HepG2 (cell line): ENCODE data around the gene PTCD1. TPM values are rescaled to one million over a fixed set of nuclear protein-coding genes. Genes with fewer than 3 reads are reported as not detected.
A peak's percentile ranks its signal among the peaks of the same experiment; 100 is the strongest.

Source experiments
- ATAC-seq: fragments of 200-7000 bp; cut with Tn5 transposase; 3 replicates; pipeline ENCODE4 v1.9.1; 2020; ENCODE audit warnings: mild to moderate bottlenecking, moderate library complexity
- BruUV-seq: library from RNA; stranded (reverse); fragments of 400-500 nt; replicated peaks from 2 replicates; lab custom pipeline; 2021; lab: Mats Ljungman, UMichigan
- CTCF ChIA-PET: fragments of 300-600 bp; formaldehyde crosslinking; extraction: SDS; loops from one replicate; lab custom pipeline; 2021; ENCODE audit warnings: low total read pairs, inconsistent platforms, low intra/inter-chr PET ratio; lab: Yijun Ruan, JAX
- POLR2A ChIA-PET: fragments of 350-600 bp; sonication (Branson Sonifier 250); formaldehyde crosslinking; loops from one replicate; lab custom pipeline; 2020; ENCODE audit warnings: antibody characterized with exemption, inconsistent platforms; lab: Yijun Ruan, JAX
- DNase-seq: peaks from one replicate; pipeline ENCODE4 v3.0.0-alpha.2; 2015; ENCODE audit warnings: low spot score
- FAIRE-seq: peaks from 3 replicates; lab custom pipeline; 2011; peaks lifted over from hg19 to GRCh38; lab: Jason Lieb, UNC
- H2AFZ ChIP-seq: one replicate; pipeline ENCODE4 v1.6.1; 2011; ENCODE audit warnings: low read length, inconsistent platforms
- H3K27ac ChIP-seq: fragments of 300-600 bp; 3 replicates; pipeline ENCODE4 v1.8.0; 2011; ENCODE audit warnings: mixed run types, mild to moderate bottlenecking, mixed read lengths, low read length, inconsistent platforms; ENCODE audit not compliant: insufficient read depth; ENCODE audit errors: extremely low read length
- H3K27me3 ChIP-seq, 2 experiments: fragments of 200-600 bp in 1 of 2; 2 replicates in 1 of 2; 3 replicates in 1 of 2; pipeline versions ENCODE4 v1.6.0 to v1.8.0; 2011; ENCODE audit warnings: low read length in 2 of 2, mild to moderate bottlenecking in 2 of 2, moderate library complexity in 2 of 2, inconsistent platforms in 1 of 2; ENCODE audit not compliant: insufficient read depth in 2 of 2, control insufficient read depth in 1 of 2
- H3K36me3 ChIP-seq, 2 experiments: fragments of 200-600 bp in 1 of 2; replicated peaks in 1 of 2; 2 replicates in 1 of 2; 3 replicates in 1 of 2; pipeline versions ENCODE4 v1.5.1 to v1.8.0; 2011; ENCODE audit warnings: low read length in 2 of 2, inconsistent platforms in 1 of 2; ENCODE audit not compliant: insufficient read depth in 2 of 2, control insufficient read depth in 1 of 2
- H3K4me1 ChIP-seq: 2 replicates; pipeline ENCODE4 v1.5.1; 2012; ENCODE audit warnings: low read length, inconsistent platforms; ENCODE audit not compliant: insufficient read depth
- H3K4me2 ChIP-seq: 2 replicates; pipeline ENCODE4 v1.6.0; 2011; ENCODE audit warnings: low read depth, low read length, inconsistent platforms
- H3K4me3 ChIP-seq, 3 experiments: fragments of 200-600 bp in 1 of 3; sonication (generic), shearing (Covaris generic) in 1 of 3; replicated peaks in 1 of 3; 2 replicates each; pipeline ENCODE4 v1.5.1; 2011 to 2016; ENCODE audit warnings: low read length in 3 of 3, inconsistent platforms in 2 of 3, low read depth in 2 of 3, mild to moderate bottlenecking in 2 of 3, control low read depth in 1 of 3, mixed read lengths in 1 of 3; ENCODE audit not compliant: insufficient read depth in 1 of 3
- H3K79me2 ChIP-seq: one replicate; pipeline ENCODE4 v1.6.1; 2011; ENCODE audit warnings: low read length, inconsistent platforms; ENCODE audit not compliant: insufficient read depth
- H3K9ac ChIP-seq: 2 replicates; pipeline ENCODE4 v1.6.0; 2011; ENCODE audit warnings: mild to moderate bottlenecking, low read depth, low read length, inconsistent platforms; ENCODE audit not compliant: insufficient read depth
- H3K9me3 ChIP-seq: 2 replicates; pipeline ENCODE4 v1.5.1; 2012; ENCODE audit warnings: mild to moderate bottlenecking, low read length
- H4K20me1 ChIP-seq: 2 replicates; pipeline ENCODE4 v1.6.0; 2011; ENCODE audit warnings: inconsistent platforms, mild to moderate bottlenecking, low read length, moderate library complexity; ENCODE audit not compliant: insufficient read depth
- GATA4 ChIP-seq: sonication (generic); IDR thresholded peaks from 2 replicates; pipeline ENCODE4 v1.6.1; 2016; ENCODE audit warnings: antibody characterized with exemption, low read depth, borderline replicate concordance
- GFI1 ChIP-seq: sonication (generic); formaldehyde crosslinking; IDR thresholded peaks from 2 replicates; pipeline ENCODE4 v1.5.0; 2020; ENCODE audit warnings: missing genetic modification reagents, mild to moderate bottlenecking, borderline replicate concordance
- KLF12 ChIP-seq: sonication (generic); formaldehyde crosslinking; IDR thresholded peaks from 2 replicates; pipeline ENCODE4 v1.4.0; 2020; ENCODE audit warnings: missing genetic modification reagents, borderline replicate concordance
- MATR3 ChIP-seq: sonication (generic); formaldehyde crosslinking; IDR thresholded peaks from 2 replicates; pipeline ENCODE4 v1.4.0; 2020; ENCODE audit warnings: missing genetic modification reagents
- SETDB1 ChIP-seq: sonication (generic); formaldehyde crosslinking; IDR thresholded peaks from 2 replicates; pipeline ENCODE4 v1.5.1; 2020; ENCODE audit warnings: missing genetic modification reagents, mild to moderate bottlenecking, borderline replicate concordance
- ZBTB21 ChIP-seq: sonication (generic); formaldehyde crosslinking; IDR thresholded peaks from 2 replicates; pipeline ENCODE4 v1.4.0; 2020; ENCODE audit warnings: missing genetic modification reagents
- ZBTB38 ChIP-seq: sonication (generic); formaldehyde crosslinking; IDR thresholded peaks from 2 replicates; pipeline ENCODE4 v1.5.1; 2020; ENCODE audit warnings: mild to moderate bottlenecking, missing genetic modification reagents
- ZNF10 ChIP-seq: sonication (generic); formaldehyde crosslinking; IDR thresholded peaks from 2 replicates; pipeline ENCODE4 v1.4.0; 2020; ENCODE audit warnings: mild to moderate bottlenecking, low read depth, missing genetic modification reagents, borderline replicate concordance
- ZNF343 ChIP-seq: sonication (generic); formaldehyde crosslinking; IDR thresholded peaks from 2 replicates; pipeline ENCODE4 v1.4.0; 2020; ENCODE audit warnings: mild to moderate bottlenecking, missing genetic modification reagents
- WGBS: methylation state at CpG from one replicate; pipeline ENCODE4 v1.1.6; 2017; ENCODE audit warnings: low lambda C conversion rate; 5-methylcytosine and 5-hydroxymethylcytosine counted together
- in situ Hi-C: cut with HindIII; loops from 2 replicates; pipeline ENCODE4 v1.10.0; 2017; ENCODE audit warnings: low pct_unique_long_range_greater_than_20kb; ENCODE audit not compliant: extremely low pct_ligation_motif_present
- intact Hi-C: fragments of 100-400 bp; cut with micrococcal nuclease; formaldehyde crosslinking; loops from one replicate; pipeline ENCODE4 v1.10.0; 2022; ENCODE audit not compliant: unreplicated experiment
- polyA plus RNA-seq, 8 experiments: library from polyadenylated mRNA; depleted of rRNA in 3 of 8; stranded (reverse) in 7 of 8; unstranded in 1 of 8; fragments of >200 nt; fragmentation: Illumina TruSeq in 4 of 8; extraction: Trizol in 4 of 8; gene quantifications; 2 replicates each; pipeline versions ENCODE4 v1.2.1 to v1.2.3, GENCODE V29; 2011 to 2016; ENCODE audit warnings: low read depth in 4 of 8, missing spikeins in 1 of 8, mixed read lengths in 1 of 8; ENCODE audit not compliant: insufficient read depth in 1 of 8
- total RNA-seq, 5 experiments: library from RNA; depleted of rRNA; stranded (reverse); fragments of >200 nt; fragmentation: Illumina TruSeq; extraction: Trizol; gene quantifications; 2 replicates each; pipeline ENCODE4 v1.2.3, GENCODE V29; 2016; ENCODE audit warnings: low read depth in 1 of 5
- TF ChIP-seq, protein P1 (sequence below): sonication (generic); formaldehyde crosslinking; IDR thresholded peaks from 2 replicates; pipeline ENCODE4 v1.8.1; 2023; ENCODE audit warnings: mild to moderate bottlenecking, missing genetic modification reagents
- TF ChIP-seq, protein P2 (sequence below): sonication (generic); formaldehyde crosslinking; IDR thresholded peaks from 2 replicates; pipeline ENCODE4 v1.8.1; 2023; ENCODE audit warnings: mild to moderate bottlenecking, moderate library complexity, missing genetic modification reagents
- TF ChIP-seq, protein P3 (sequence below): sonication (generic); formaldehyde crosslinking; IDR thresholded peaks from 2 replicates; pipeline ENCODE4 v1.4.0; 2020; ENCODE audit warnings: mild to moderate bottlenecking, missing genetic modification reagents
- TF ChIP-seq, protein P4 (sequence below): sonication (generic); formaldehyde crosslinking; IDR thresholded peaks from 2 replicates; pipeline ENCODE4 v1.4.0; 2020; ENCODE audit warnings: mild to moderate bottlenecking, missing genetic modification reagents

The PTCD1 gene
- total and polyA plus RNA-seq, 2 of the 13 experiments (the other 11 are each of a cell fraction or from before 2014, with no cell fraction given) = 3.0 to 8.4 TPM

DNA sequence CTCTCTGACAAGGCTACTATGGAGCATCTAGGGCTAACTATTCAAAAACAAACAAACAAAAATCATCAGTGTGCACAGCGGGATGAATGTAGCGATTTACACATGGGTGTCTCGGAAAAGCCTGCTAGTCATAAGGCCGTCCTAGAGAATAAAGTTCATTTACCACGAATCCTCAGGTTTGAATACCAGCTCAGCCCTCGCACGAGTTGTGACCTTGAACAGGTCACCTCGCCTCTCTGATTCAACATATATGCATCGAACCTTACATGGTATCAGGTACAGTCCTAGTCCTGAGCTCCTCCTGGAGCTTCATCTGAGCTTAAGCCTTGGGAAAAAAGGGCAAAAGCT lies 26.8 kb upstream of the PTCD1 start:
- Histone ChIP-seq H3K4me2 (peak overlapping the region; percentile 86), H3K27me3 (no peaks in the 10 kb centered on the region; a peak in 1 of 5 replicates), H3K36me3 (peaks cover 4 to 16% of the 10 kb centered on the region in 2 experiments; a peak in 4 of 5 replicates), H2AFZ (no peak overlapping the region), H3K27ac (peak overlapping the region; percentile 89), H3K4me1 (peaks cover 56% of the 10 kb centered on the region), H3K9me3 (no peaks in the 10 kb centered on the region), H3K4me3 (peak overlapping the region; percentile 80 to 94 (median 82)), H3K9ac (peak overlapping the region; percentile 97), H3K79me2 (peaks cover 54% of the 10 kb centered on the region), H4K20me1 (peaks cover 17% of the 10 kb centered on the region)
- ATAC-seq (peak; percentile 33), DNase-seq (peak; percentile 38), FAIRE-seq (peak; percentile 61)
- in situ Hi-C loops (no loop called here), intact Hi-C loops (loop anchor here (2.0 kb wide), 1 partner anchor 57 kb away; the partner anchor contains the start of genes BUD31 and PDAP1)
- TSS peak; percentile 78 for BruUV-seq
- ChIA-PET POLR2A (interaction anchor here (0.7 to 2.1 kb wide), 15 partner anchors 8 to 228 kb away, joined by 3 to 16 read pairs (median 5); partner anchors contain the start of genes ARPC1A, BUD31, CPSF4 and PDAP1), CTCF (no interaction called here)
- 0% methylated on average over 9 of the region's 9 CpGs for WGBS
- TF ChIP-seq, protein P1, sequence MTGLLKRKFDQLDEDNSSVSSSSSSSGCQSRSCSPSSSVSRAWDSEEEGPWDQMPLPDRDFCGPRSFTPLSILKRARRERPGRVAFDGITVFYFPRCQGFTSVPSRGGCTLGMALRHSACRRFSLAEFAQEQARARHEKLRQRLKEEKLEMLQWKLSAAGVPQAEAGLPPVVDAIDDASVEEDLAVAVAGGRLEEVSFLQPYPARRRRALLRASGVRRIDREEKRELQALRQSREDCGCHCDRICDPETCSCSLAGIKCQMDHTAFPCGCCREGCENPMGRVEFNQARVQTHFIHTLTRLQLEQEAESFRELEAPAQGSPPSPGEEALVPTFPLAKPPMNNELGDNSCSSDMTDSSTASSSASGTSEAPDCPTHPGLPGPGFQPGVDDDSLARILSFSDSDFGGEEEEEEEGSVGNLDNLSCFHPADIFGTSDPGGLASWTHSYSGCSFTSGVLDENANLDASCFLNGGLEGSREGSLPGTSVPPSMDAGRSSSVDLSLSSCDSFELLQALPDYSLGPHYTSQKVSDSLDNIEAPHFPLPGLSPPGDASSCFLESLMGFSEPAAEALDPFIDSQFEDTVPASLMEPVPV (CRISPR knock-in tag) = no peak
- no peak for TF ChIP-seq ZNF343 (CRISPR knock-in tag)
- 0 out of 2 replicates have a peak, but pooled peaks have one; percentile 2 for TF ChIP-seq KLF12 (CRISPR knock-in tag)
- TF ChIP-seq, protein P2, sequence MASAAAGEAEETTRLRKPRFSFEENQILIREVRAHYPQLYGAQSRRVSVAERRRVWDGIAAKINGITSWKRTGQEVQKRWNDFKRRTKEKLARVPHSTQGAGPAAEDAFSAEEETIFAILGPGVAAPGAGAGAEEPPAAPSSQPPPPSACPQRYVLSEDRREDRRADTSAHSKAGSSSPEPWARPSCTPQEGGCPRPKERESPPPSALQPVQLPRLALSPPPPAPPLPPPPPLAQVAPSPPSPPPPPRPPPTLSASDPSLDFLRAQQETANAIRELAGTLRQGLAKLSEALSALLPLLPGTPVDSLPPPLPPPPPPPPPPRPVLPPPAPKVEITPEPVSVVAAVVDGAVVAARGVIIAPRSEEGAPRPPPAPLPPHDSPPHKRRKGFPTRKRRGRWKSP = 0 out of 2 replicates have a peak, but pooled peaks have one; percentile 3
- TF ChIP-seq, protein P3, sequence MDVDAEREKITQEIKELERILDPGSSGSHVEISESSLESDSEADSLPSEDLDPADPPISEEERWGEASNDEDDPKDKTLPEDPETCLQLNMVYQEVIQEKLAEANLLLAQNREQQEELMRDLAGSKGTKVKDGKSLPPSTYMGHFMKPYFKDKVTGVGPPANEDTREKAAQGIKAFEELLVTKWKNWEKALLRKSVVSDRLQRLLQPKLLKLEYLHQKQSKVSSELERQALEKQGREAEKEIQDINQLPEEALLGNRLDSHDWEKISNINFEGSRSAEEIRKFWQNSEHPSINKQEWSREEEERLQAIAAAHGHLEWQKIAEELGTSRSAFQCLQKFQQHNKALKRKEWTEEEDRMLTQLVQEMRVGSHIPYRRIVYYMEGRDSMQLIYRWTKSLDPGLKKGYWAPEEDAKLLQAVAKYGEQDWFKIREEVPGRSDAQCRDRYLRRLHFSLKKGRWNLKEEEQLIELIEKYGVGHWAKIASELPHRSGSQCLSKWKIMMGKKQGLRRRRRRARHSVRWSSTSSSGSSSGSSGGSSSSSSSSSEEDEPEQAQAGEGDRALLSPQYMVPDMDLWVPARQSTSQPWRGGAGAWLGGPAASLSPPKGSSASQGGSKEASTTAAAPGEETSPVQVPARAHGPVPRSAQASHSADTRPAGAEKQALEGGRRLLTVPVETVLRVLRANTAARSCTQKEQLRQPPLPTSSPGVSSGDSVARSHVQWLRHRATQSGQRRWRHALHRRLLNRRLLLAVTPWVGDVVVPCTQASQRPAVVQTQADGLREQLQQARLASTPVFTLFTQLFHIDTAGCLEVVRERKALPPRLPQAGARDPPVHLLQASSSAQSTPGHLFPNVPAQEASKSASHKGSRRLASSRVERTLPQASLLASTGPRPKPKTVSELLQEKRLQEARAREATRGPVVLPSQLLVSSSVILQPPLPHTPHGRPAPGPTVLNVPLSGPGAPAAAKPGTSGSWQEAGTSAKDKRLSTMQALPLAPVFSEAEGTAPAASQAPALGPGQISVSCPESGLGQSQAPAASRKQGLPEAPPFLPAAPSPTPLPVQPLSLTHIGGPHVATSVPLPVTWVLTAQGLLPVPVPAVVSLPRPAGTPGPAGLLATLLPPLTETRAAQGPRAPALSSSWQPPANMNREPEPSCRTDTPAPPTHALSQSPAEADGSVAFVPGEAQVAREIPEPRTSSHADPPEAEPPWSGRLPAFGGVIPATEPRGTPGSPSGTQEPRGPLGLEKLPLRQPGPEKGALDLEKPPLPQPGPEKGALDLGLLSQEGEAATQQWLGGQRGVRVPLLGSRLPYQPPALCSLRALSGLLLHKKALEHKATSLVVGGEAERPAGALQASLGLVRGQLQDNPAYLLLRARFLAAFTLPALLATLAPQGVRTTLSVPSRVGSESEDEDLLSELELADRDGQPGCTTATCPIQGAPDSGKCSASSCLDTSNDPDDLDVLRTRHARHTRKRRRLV (CRISPR knock-in tag) = no peak
- TF ChIP-seq, protein P4, sequence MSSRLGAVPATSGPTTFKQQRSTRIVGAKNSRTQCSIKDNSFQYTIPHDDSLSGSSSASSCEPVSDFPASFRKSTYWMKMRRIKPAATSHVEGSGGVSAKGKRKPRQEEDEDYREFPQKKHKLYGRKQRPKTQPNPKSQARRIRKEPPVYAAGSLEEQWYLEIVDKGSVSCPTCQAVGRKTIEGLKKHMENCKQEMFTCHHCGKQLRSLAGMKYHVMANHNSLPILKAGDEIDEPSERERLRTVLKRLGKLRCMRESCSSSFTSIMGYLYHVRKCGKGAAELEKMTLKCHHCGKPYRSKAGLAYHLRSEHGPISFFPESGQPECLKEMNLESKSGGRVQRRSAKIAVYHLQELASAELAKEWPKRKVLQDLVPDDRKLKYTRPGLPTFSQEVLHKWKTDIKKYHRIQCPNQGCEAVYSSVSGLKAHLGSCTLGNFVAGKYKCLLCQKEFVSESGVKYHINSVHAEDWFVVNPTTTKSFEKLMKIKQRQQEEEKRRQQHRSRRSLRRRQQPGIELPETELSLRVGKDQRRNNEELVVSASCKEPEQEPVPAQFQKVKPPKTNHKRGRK (CRISPR knock-in tag) = no peak
- TF ChIP-seq MATR3 (CRISPR knock-in tag) = no peak
- no peak for TF ChIP-seq ZBTB21 (CRISPR knock-in tag)
- no peak for TF ChIP-seq ZNF10 (CRISPR knock-in tag)
- TF ChIP-seq ZBTB38 (CRISPR knock-in tag) = no peak
- TF ChIP-seq GFI1 = peak; percentile 22; the same call in 1 of the 2 replicates
- TF ChIP-seq GATA4 = no peak
- TF ChIP-seq SETDB1 (CRISPR knock-in tag) = no peak
